ENCODE data around the gene MTG1. TPM values are rescaled to one million over a fixed set of nuclear protein-coding genes. Genes with fewer than 3 reads are reported as not detected.
A peak's percentile ranks its signal among the peaks of the same experiment; 100 is the strongest.
"Not testable (repeated sequence)": the region's sequence is repeated elsewhere in the genome, so short reads cannot be mapped to it uniquely, and the experiment has no call there.

Gene MTG1
- total RNA-seq, 1 donor from 2014 or later, result 14.7 TPM

DNA sequence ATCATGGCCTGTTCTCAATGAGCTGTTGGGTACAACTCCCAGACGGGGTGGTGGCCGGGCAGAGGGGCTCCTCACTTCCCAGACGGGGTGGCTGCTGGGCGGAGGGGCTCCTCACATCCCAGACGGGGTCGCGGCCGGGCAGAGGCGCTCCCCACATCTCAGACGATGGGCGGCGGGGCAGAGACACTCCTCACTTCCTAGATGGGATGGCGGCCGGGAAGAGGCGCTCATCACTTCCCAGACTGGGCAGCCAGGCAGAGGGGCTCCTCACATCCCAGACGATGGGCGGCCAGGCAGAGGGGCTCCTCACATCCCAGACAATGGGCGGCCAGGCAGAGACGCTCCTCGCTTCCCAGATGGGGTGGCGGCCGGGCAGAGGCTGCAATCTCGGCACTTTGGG, 20.4 kb downstream of the MTG1 start:
- ATAC-seq (ENCODE audit: poor library complexity); DNase-seq; intact Hi-C loops (cut with DNase I): not testable (repeated sequence)

DNA sequence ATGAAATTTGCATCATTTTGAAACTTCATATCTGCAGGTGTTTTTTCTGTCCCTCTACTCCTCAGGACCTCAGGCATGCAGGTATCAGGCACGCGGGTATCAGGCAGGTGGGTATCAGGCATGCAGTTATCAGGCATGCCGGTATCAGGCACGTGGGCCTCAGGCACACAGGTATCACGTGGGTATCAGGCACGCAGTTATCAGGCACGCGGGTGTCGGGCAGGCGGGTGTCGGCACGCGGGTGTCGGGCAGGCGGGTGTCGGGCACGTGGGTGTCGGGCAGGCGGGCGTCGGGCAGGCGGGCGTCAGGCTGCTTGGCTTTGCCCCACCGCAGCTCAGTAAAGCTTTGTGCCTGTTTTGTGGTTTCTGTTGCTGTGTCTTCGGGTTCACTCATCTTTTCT, 21.8 kb downstream of the MTG1 start:
- no peak for ATAC-seq (ENCODE audit: poor library complexity)
- no peak for DNase-seq

DNA sequence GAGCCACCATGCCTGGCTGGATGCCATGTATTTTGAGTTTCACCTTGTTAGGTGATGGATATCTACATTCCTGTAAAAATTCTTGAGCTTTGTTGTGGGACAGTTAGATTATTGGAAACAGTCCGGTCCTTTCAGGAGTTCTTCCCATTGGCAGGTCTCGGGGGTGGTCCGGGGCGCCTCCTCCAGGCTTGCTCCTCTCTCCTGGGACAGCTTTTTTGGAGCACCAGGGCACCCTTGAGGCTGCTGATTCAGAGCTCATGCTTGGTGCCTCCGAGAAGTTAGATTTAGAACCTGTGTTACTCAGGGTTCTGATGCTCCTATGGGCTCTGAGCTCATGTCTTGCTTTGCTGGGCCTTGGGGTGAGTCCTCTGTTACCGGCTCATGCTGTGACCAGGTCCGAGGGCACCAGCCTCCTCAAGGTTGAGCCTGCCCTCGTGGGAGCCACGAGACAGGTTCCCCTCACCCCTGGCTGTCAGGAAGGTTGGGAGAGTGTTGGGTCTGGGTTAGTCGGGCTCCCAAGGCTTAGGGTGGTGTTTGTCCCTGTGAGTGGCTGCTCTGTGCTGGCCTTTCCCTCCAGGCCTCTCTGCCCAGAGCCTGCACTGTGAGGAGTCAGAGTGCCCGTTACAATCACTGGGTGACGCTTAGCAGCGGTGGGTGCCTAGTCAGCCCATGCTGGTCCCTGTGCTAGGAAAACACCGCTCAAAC, 24.5 kb downstream of the MTG1 start:
- no peak for DNase-seq
- intact Hi-C loops (cut with DNase I), result no loop called here
- ATAC-seq (ENCODE audit: poor library complexity), result no peak

More for the DNA sequence above, 21.8 kb downstream of the MTG1 start:
- intact Hi-C loops (cut with DNase I), result no loop called here

DNA sequence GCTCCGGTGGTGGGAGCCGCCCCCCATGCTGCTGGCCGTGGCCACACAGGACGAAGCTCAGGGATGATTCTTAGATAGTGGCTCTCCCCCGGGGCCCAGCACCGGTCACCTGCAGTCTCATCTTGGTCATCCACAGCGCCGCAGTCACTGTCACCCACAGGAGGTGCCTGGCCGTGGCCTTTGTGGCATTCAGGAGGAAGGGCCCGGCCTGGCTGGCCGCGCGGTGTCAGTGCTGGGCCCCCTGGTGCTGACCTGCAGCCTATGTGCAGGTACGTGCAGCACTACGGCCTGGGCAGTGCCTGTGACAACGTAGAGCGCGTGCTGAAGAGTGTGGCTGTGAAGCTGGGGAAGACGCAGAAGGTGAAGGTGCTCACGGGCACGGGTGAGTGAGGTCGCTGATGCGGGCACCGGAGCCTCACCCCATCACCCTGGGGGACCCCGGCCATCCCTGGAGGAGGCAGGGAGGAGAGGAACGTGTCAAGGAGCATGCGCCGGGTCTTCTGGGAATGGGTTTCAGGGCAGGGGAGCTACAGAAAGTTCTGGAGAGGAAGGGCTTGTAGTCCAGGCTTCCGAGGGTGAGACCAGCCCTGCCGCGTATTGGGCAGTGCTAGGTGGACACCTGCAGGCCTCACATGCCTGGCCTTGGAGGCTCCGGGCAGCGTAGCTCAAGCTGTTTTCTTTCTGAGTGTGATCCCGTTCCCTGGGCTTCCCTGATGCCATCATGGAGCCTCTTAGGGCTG, 25.4 kb downstream of the MTG1 start:
- ATAC-seq (ENCODE audit: poor library complexity) (no peak), DNase-seq (no peak)
- intact Hi-C loops (cut with DNase I), result no loop called here

DNA sequence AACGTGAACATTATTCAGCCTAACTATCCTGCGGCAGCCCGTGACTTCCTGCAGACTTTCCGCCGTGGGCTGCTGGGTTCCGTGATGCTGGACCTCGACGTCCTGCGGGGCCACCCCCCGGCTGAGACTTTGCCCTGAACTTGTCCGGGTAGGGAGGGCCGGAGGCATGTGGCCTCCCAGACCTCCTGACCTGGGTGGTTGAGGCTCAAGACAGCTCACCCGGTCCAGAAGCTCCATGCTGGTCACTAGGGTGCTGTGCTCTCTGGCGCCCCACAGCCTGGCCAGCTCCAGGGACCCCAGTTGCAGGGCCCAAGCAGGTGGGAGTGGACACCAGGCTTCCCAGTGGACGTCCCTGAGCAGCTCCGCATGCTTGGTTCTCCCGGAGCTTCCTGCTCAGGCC, 26.1 kb downstream of the MTG1 start:
- ATAC-seq (ENCODE audit: poor library complexity) (no peak), DNase-seq (no peak)
- intact Hi-C loops (cut with DNase I), result loop anchor here (10.0 kb wide), 1 partner anchor 155 kb away; no protein-coding TSS in a partner anchor

DNA sequence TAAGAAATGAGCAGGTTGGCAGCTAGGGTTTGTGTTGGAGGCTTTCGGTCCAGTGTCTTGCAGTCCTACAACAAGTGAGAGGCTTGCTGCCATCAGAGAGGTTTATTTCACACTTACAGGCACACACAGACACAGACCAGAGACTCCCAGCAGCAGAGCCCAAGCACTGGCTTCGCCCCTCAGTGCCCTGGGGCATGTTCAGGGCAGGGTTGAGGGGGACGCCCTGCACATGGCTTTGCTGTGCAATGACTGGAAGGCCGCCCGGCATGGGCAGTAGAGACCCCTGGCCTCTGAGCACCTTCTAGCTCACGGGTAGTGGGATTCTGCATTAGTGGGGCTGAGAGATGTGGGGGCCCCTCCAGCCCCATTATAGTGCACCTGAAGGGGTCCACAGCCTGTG, 26.6 kb downstream of the MTG1 start:
- DNase-seq, result no peak
- ATAC-seq (ENCODE audit: poor library complexity), result no peak
- intact Hi-C loops (cut with DNase I), result loop anchor here (10.0 kb wide), 1 partner anchor 154 kb away; no protein-coding TSS in a partner anchor

DNA sequence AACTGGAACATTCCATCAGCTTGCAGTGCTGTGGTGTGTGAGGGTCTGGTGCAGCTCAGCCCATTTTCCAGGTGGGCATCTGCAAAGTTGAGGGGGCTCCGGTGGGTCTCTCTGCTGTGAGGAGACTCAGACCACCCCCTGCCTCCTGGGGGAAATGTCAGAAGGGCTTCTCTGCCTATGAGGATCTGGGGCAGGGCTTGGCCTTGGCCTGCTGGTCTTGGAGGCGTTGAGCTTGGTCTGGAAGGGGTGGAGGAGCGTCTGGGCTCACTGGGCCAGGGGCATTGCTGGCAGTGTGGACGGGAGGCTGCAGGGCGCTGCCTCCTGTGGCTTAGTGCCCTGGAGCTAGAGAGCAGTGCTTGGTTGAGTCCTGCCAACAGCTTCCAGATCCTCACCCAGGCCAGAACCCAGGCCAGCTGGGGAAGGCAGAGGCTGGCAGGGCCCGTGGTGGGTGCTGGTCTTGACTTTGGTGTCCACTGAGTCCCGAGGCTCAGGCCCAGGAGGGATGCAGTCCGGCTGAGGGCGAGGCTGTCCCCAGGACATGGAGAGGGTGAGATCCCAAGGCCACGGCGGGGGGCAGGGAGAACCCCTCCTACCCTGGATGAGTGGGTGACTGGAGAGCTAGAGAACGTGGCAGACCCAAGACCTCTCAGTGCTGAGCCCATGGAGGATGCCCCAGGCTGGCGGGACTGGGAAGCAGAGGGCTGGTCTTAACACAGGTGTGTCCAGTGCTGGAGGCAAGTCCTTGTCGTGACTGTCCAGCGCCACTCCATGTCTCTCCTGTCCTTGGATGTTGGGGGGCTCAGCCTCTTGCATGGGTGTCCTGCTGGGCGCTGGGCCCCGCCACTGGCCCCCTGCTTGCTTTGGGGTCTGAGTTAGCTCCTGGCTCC, 27.6 kb downstream of the MTG1 start:
- intact Hi-C loops (cut with DNase I), result loop anchor here (10.0 kb wide), 1 partner anchor 153 kb away; no protein-coding TSS in a partner anchor
- peak; percentile 38 for DNase-seq
- no peak for ATAC-seq (ENCODE audit: poor library complexity)

DNA sequence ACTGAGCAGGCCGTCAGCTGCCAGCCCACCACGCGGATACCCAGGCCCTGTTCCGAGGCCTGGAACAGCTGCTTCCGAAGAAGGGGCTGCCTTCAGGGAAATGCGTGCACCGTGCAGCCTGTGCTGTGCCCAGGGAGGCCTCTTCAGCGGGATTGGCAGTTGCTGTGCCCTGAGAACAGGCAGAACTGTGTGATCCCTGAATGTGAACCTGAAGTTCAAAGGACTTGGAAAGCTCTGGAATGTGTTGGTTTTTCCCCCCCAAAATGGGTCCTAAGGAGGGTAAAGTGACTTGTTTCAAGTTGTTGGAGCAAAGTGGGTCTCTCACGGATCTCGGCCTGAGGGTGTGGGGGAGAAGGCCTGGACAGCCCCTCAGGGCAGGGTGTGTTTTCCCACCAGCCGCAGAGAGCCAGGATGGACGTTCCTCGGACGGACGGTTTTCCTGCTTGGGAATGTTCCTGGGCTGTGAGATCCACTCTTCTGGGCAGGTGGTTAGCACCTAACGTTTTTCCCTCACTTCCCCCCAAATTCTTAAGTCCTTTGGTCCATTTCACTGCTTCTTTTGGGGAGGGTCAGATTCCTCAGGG, 28.4 kb downstream of the MTG1 start:
- ATAC-seq (ENCODE audit: poor library complexity) (no peak), DNase-seq (no peak)
- intact Hi-C loops (cut with DNase I), result loop anchor here (10.0 kb wide), 1 partner anchor 152 kb away; no protein-coding TSS in a partner anchor

DNA sequence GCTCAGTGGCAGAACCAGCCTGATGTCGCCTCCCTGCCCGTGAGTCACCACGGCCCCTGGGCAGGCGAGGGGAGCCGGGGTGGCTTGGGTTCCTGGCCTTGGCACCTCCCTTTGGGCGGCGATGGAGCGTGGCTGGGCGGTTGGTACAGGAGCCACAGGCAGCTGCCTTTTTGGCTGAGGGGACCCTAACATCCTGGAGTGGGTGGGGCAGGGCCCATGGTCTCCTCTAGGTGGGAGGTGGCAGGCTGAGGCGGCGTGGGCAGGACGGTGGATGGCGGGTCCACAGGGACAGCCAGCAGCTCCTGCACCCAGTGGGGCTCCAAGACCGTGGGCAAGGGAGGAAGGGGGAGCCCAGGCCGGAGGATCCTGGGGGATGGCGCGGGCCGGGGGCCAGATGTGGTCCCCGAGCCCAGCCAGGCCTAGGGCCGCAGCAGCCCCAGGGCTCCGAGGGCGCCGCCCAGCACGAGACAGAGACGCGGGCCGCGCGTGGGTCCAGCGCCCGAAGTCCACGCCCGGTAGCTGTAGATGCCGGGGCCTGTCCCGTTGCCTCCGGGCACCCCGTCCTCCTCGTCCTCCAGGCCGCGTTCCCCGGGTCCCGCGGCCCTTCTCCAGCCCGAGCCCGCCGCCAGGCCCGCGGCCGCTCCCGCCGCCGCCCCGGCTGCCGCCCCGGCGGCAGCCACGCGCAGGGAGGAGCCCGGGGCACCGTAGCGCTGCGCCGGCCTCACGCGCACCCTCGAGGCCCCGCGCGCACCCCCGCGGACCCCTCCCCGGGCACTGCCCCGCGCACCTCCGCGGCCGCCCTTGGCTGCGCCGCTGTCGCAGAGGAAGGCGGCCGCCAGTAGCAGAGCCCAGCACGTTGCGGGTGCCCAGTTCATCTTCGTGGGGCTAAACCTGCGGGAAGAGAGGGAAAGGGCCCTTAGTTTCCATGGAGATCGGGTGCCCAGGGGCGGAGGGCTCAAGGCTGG, 29.1 kb downstream of the MTG1 start:
- DNase-seq (peak; percentile 34), ATAC-seq (ENCODE audit: poor library complexity) (peak; percentile 35)
- intact Hi-C loops (cut with DNase I), result loop anchor here (10.0 kb wide), 1 partner anchor 152 kb away; no protein-coding TSS in a partner anchor

DNA sequence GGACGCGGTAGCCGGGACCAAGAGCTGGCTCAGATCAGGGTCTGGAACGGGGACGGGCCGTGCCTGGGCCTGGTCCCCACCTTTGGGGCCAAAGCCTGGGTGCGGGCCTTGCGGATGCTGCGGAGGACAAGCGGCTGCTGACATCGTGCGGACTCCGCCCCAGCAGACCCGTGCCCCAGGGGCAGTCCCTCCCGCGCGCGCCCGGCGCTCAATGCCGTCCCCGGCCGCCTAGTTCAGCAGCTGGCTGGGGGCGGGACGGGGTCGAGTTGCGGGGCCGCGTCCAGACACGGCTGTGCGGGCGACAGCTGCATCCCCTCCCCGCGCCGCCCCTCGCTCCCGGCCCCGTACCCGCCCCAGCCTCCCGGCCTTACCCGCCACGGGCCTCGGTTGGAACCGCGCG, 30.1 kb downstream of the MTG1 start:
- intact Hi-C loops (cut with DNase I), result loop anchor here (10.0 kb wide), 1 partner anchor 151 kb away; no protein-coding TSS in a partner anchor
- DNase-seq, result not testable (repeated sequence)

DNA sequence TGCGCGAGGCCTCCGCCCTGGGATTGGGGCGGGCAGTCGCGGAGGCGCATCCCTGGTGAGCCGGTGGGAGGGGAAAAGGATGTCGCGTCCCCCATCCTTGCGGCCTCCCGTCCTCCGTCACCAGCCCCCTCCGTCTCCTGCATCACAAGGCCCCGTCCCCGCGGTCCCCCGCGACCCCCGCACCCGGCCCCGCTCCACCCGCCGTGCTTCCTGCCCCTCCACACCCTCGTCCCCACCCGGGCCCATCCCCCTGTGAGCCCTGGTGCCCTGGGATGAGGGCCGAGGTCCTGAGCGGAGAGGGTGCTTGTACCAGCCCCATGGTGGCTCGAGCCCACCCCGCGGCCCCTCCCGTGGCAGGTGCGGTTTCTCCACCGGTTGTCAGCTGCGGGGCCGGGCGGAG, 30.6 kb downstream of the MTG1 start, which contains the start of gene SPRN:
TSS of gene SPRN (minus strand) at position 25 of the 400 bp plus-strand sequence. CDS start 944 bp downstream, outside the sequence.
- not testable (repeated sequence) for DNase-seq; ATAC-seq (ENCODE audit: poor library complexity)
- intact Hi-C loops (cut with DNase I), result loop anchor here (10.0 kb wide), 1 partner anchor 150 kb away; no protein-coding TSS in a partner anchor

More for the DNA sequence above, 30.1 kb downstream of the MTG1 start:
- peak; percentile 26 for ATAC-seq (ENCODE audit: poor library complexity)

DNA sequence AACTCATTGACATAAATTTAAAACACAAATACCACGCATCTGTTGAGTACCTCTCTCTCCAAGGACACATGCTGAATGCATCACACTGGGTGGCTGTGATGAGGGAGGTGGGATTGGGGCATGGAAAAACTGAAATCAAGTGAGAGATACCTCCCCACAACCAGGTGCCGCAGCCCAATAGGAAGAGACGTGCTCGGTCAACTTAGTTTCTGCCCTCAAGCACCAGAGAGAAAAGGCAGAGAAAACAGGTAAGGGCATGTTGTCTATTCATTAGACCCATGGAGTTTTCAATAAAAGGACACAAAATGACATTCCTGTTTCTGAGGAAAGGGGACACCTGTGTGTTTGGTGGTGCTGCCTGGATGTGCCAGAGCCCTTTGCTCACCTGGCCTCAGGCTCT, 35.6 kb downstream of the MTG1 start:
- not testable (repeated sequence) for DNase-seq; ATAC-seq (ENCODE audit: poor library complexity)
- intact Hi-C loops (cut with DNase I), result loop anchor here (10.0 kb wide), 1 partner anchor 145 kb away; no protein-coding TSS in a partner anchor

DNA sequence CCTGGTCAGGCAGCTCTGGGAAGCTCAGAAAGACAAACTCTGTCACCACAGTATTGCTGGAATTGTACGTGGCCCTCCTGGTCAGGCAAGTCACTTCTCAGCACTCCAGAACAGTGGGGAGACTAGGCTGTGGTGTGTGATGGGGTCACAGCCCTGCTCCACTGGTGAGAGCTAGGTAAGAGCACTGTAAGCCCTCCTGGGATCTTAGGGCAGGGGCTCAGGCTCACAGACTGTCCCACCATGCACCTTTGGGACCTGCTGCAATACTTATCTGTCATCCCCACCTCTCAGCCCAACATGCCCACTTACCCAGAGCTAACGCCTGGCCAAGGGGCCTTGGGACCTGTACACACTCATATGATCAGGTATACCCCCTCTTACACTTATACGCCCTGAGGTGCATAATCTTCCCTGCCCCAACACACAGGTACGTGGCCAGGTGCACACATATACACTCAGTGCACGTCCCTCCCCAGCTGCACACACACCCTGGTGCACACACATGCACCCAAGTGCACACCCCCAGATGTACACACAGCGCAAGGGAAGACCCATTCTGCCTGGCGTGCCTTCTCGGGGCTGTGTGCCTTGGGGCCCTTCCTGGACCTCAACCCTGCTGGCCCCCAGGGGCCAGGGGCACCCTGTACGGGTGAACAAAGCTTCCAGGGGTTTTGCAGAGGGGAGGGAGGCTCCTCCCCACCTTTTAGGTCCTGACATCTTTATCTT, 38.1 kb downstream of the MTG1 start:
- DNase-seq; intact Hi-C loops (cut with DNase I); ATAC-seq (ENCODE audit: poor library complexity): not testable (repeated sequence)

DNA sequence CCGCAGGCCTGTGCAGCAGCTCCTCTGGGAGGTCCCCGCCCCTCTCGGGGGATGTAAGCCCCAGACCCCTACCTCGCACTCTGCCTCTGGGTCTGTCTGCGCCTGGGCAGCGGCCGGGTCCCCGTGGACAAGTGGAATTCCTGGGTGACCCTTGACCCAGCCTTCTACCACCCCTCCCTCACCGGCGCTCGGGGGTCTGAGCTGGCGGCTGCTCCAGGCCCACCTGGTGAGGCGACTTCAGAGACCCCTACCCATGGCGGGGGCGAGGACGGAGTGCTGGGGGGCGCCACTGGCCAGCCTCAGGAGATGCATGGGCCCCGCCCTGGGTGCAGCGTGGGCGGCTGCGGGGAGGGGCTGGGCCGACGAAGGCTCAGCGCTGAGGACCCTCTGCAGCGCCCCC, 38.8 kb downstream of the MTG1 start:
- ATAC-seq (ENCODE audit: poor library complexity); intact Hi-C loops (cut with DNase I): not testable (repeated sequence)

DNA sequence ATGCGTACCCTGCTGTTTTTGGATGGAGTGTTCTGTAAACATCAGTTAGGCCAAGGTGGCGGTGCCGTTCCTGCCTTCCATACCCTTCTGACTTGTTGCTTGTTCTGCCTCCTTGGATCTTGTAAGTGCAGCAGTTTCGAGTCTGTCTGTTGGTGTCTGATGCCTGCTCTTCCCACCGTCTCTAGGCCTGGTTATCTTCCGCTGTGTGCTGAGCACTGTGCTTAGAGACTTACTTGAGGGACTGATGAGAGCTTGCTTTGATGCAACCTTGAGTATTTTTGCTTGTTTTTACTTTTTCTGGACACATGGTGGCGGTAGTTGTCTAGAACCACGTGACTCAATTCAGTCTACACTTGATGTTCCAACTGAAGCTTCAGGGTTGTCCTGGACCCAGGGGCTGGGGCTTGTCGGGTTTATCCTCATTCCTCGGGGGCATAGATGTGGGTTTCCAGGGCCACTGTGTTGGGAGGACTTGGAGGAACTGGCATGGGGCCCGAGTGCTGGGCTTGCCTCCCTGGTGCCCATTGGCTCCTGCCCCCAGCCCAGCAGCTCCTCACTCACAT, 44.8 kb downstream of the MTG1 start:
- DNase-seq, result peak; percentile 25
- ATAC-seq (ENCODE audit: poor library complexity), result no peak
- intact Hi-C loops (cut with DNase I), result no loop called here

More for the DNA sequence above, 38.8 kb downstream of the MTG1 start:
- not testable (repeated sequence) for DNase-seq

All from Right ventricle myocardium superior (tissue), 1 donor.